ENCODE results near the gene CHAF1B. TPM values are rescaled to one million over a fixed set of nuclear protein-coding genes. Genes with fewer than 3 reads are reported as not detected.
"Not testable (repeated sequence)": the region's sequence is repeated elsewhere in the genome, so short reads cannot be mapped to it uniquely, and the experiment has no call there.

The CHAF1B gene
- total RNA-seq, 2 donors from 2014 or later, result 0.33 to 1.2 TPM

GRCh38 chr21:36395353-36396111 is 10.3 kb downstream of the CHAF1B start:
- TF ChIP-seq CTCF (IDR thresholded peaks at IDR 0.05), result no peak
- Histone ChIP-seq H3K36me3 (no peaks in the 10 kb centered on the region), H3K4me3 (no peak overlapping the region), H3K4me1 (no peaks in the 10 kb centered on the region), H3K9me3 (no peaks in the 10 kb centered on the region), H3K27me3 (no peaks in the 10 kb centered on the region), H3K27ac (no peak overlapping the region)
- DNase-seq (ENCODE audit: low spot score), result peak; percentile 18

- H3K36me3 ChIP-seq, result no peaks in the 10 kb centered on the region
- H3K4me1 ChIP-seq, result no peaks in the 10 kb centered on the region
- no peak for TF ChIP-seq CTCF (IDR thresholded peaks at IDR 0.05)
- no peaks in the 10 kb centered on the region for H3K9me3 ChIP-seq
- H3K27me3 ChIP-seq, result no peaks in the 10 kb centered on the region
- H3K4me3 ChIP-seq, result no peak overlapping the region
- peak; percentile 11 for DNase-seq (ENCODE audit: low spot score)
- no peak overlapping the region for H3K27ac ChIP-seq
Measured at GRCh38 chr21:36396325-36396724, 11.1 kb downstream of the CHAF1B start.

- no peaks in the 10 kb centered on the region for H3K4me1 ChIP-seq
- H3K9me3 ChIP-seq, result no peaks in the 10 kb centered on the region
- H3K27ac ChIP-seq, result no peak overlapping the region
- H3K36me3 ChIP-seq, result no peaks in the 10 kb centered on the region
- H3K4me3 ChIP-seq, result no peak overlapping the region
- no peaks in the 10 kb centered on the region for H3K27me3 ChIP-seq
- DNase-seq (ENCODE audit: low spot score), result no peak
- no peak for TF ChIP-seq CTCF (IDR thresholded peaks at IDR 0.05)
Measured at GRCh38 chr21:36396971-36397370, 11.8 kb downstream of the CHAF1B start.

GRCh38 chr21:36397606-36398005 is 12.4 kb downstream of the CHAF1B start:
- no peaks in the 10 kb centered on the region for H3K4me1 ChIP-seq
- H3K36me3 ChIP-seq, result no peaks in the 10 kb centered on the region
- no peak overlapping the region for H3K27ac ChIP-seq
- TF ChIP-seq CTCF (IDR thresholded peaks at IDR 0.05), result no peak
- H3K4me3 ChIP-seq, result no peak overlapping the region
- no peaks in the 10 kb centered on the region for H3K9me3 ChIP-seq
- H3K27me3 ChIP-seq, result no peaks in the 10 kb centered on the region
- no peak for DNase-seq (ENCODE audit: low spot score)

GRCh38 chr21:36399736-36400135 is 14.5 kb downstream of the CHAF1B start:
- H3K9me3 ChIP-seq; H3K36me3 ChIP-seq; H3K4me3 ChIP-seq; H3K4me1 ChIP-seq; DNase-seq (ENCODE audit: low spot score); H3K27me3 ChIP-seq; H3K27ac ChIP-seq: not testable (repeated sequence)

- no peak for DNase-seq (ENCODE audit: low spot score)
- H3K27ac ChIP-seq, result no peak overlapping the region
- H3K36me3 ChIP-seq, result no peaks in the 10 kb centered on the region
- no peak for TF ChIP-seq CTCF (IDR thresholded peaks at IDR 0.05)
- no peaks in the 10 kb centered on the region for H3K4me1 ChIP-seq
- H3K9me3 ChIP-seq, result no peaks in the 10 kb centered on the region
- no peaks in the 10 kb centered on the region for H3K27me3 ChIP-seq
- no peak overlapping the region for H3K4me3 ChIP-seq
Measured at GRCh38 chr21:36400719-36401118, 15.5 kb downstream of the CHAF1B start.
